ENCODE measurements around the gene KIF26A. TPM values are rescaled to one million over a fixed set of nuclear protein-coding genes. Genes with fewer than 3 reads are reported as not detected.

Gene KIF26A
- total and polyA plus RNA-seq, 2 of the 4 experiments (the other 2 are of a cell fraction), result not detected

GRCh38 chr14:104101651-104102281 lies 36.6 kb upstream of the KIF26A start:
- Histone ChIP-seq H2AK9ac (replicated peaks; ENCODE audit: low read depth, low read length, poor library complexity) (no peak overlapping the region), H2BK15ac (ENCODE audit: low read depth, low read length) (no peak overlapping the region), H3K36me3 (ENCODE audit: control insufficient read depth, insufficient read depth, low read length) (no peaks in the 10 kb centered on the region), H4K5ac (ENCODE audit: low read depth, low read length) (no peak overlapping the region), H3K27me3 (ENCODE audit: control insufficient read depth, insufficient read depth, low read length) (no peaks in the 10 kb centered on the region), H3K4ac (ENCODE audit: low read depth, low read length) (no peak overlapping the region), H2BK5ac (ENCODE audit: low read depth, low read length, poor library complexity, severe bottlenecking) (no peak overlapping the region), H3K18ac (ENCODE audit: low read depth, low read length) (no peak overlapping the region), H3K23ac (ENCODE audit: low read depth, low read length) (no peak overlapping the region), H2AFZ (replicated peaks; ENCODE audit: low read length, poor library complexity) (no peak overlapping the region), H4K91ac (ENCODE audit: insufficient read depth, low read depth, low read length) (no peak overlapping the region), H3K4me2 (ENCODE audit: low read depth, low read length) (no peak overlapping the region), H3K9ac (ENCODE audit: low read depth, low read length) (no peak overlapping the region), H3K14ac (replicated peaks; ENCODE audit: low read depth, low read length) (no peak overlapping the region), H3K4me3 (ENCODE audit: insufficient read depth, low read depth, low read length) (no peak overlapping the region), H2AK5ac (ENCODE audit: low read depth, low read length) (no peak overlapping the region), H4K8ac (ENCODE audit: low read depth in 2 of 2, low read length in 2 of 2) (no peak overlapping the region), H3K9me1 (ENCODE audit: insufficient read depth, low read length) (no peaks in the 10 kb centered on the region), H3K56ac (ENCODE audit: extremely low read depth, insufficient read depth, low read length) (no peak overlapping the region), H3K79me1 (ENCODE audit: low read depth in 1 of 2, low read length in 2 of 2) (no peaks in the 10 kb centered on the region), H3K4me1 (ENCODE audit: control insufficient read depth, insufficient read depth, low read length) (no peaks in the 10 kb centered on the region), H2BK20ac (ENCODE audit: low read depth, low read length) (no peak overlapping the region), H4K20me1 (ENCODE audit: insufficient read depth, low read length) (no peaks in the 10 kb centered on the region), H2BK120ac (ENCODE audit: low read depth, low read length) (no peak overlapping the region), H3K27ac (ENCODE audit: insufficient read depth, low read length) (no peak overlapping the region), H3K9me3 (ENCODE audit: control insufficient read depth, insufficient read depth, low read length) (no peaks in the 10 kb centered on the region)
- in situ Hi-C loops (cut with MboI; ENCODE audit: low sequenced_read_pairs) (no loop called here), dilution Hi-C loops (cut with HindIII; ENCODE audit: low sequenced_read_pairs, unreplicated experiment) (no loop called here), intact Hi-C loops (cut with micrococcal nuclease) (no loop called here)
- no peak for ATAC-seq (ENCODE audit: low read depth)
- TF ChIP-seq SMC3 (IDR thresholded peaks at IDR 0.05; ENCODE audit: low read depth, low read length) (no peak), MXI1 (IDR thresholded peaks at IDR 0.05; ENCODE audit: borderline replicate concordance, low read depth, low read length) (no peak), POLR2A (IDR thresholded peaks at IDR 0.05; ENCODE audit: low read depth, low read length) (no peak), RAD21 (IDR thresholded peaks at IDR 0.05; ENCODE audit: low read length) (no peak), CHD1 (IDR thresholded peaks at IDR 0.05; ENCODE audit: low read depth, low read length) (no peak), MAZ (IDR thresholded peaks at IDR 0.05; ENCODE audit: borderline replicate concordance, low read depth, low read length) (no peak), FOS (IDR thresholded peaks at IDR 0.05; ENCODE audit: low read depth, low read length) (no peak), MAFK (IDR thresholded peaks at IDR 0.05; ENCODE audit: low read depth, low read length) (no peak), CTCF (conservative IDR thresholded peaks at IDR 0.05; ENCODE audit: low read depth, low read length) (no peak), RFX5 (IDR thresholded peaks at IDR 0.05; ENCODE audit: low read depth, low read length) (no peak), RCOR1 (IDR thresholded peaks at IDR 0.05; ENCODE audit: insufficient replicate concordance, low read length) (no peak), NFE2L2 (IDR thresholded peaks at IDR 0.05; ENCODE audit: low read depth, low read length) (no peak), BHLHE40 (IDR thresholded peaks at IDR 0.05; ENCODE audit: low read depth, low read length) (no peak)
- TF ChIP-seq, protein P1, sequence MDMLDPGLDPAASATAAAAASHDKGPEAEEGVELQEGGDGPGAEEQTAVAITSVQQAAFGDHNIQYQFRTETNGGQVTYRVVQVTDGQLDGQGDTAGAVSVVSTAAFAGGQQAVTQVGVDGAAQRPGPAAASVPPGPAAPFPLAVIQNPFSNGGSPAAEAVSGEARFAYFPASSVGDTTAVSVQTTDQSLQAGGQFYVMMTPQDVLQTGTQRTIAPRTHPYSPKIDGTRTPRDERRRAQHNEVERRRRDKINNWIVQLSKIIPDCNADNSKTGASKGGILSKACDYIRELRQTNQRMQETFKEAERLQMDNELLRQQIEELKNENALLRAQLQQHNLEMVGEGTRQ (IDR thresholded peaks at IDR 0.05; ENCODE audit: low read depth, low read length), result no peak
- no TSS peak for BruUV-seq (replicated peaks)
- ChIA-PET CTCF (no interaction called here), POLR2A (ENCODE audit: unreplicated experiment) (no interaction called here)
- no CpG with 5 or more reads among the region's 16 CpGs for WGBS, 2 experiments (ENCODE audit: extremely low coverage in 2 of 2, insufficient read length in 1 of 2)
- no peak for DNase-seq

All from IMR-90 (cell line).